GM12878 (cell line): ENCODE data around the gene MLIP. TPM values are rescaled to one million over a fixed set of nuclear protein-coding genes. Genes with fewer than 3 reads are reported as not detected.

Experiments
- ATAC-seq: fragments of 200-7000 bp; cut with Tn5 transposase; 3 replicates; pipeline ENCODE4 v1.9.1; 2020; ENCODE audit warnings: mild to moderate bottlenecking, moderate library complexity
- BruUV-seq: library from RNA; stranded (reverse); fragments of 400-500 nt; replicated peaks from 2 replicates; lab custom pipeline; 2021; lab: Mats Ljungman, UMichigan
- CTCF ChIA-PET: fragments of 300-600 bp; sonication (Branson Sonifier 250); formaldehyde crosslinking; extraction: SDS; loops from one replicate; lab custom pipeline; 2021; ENCODE audit warnings: inconsistent platforms; lab: Yijun Ruan, JAX
- POLR2A ChIA-PET: fragments of 350-600 bp; formaldehyde crosslinking; extraction: SDS; loops from one replicate; lab custom pipeline; 2021; ENCODE audit warnings: inconsistent platforms; lab: Charles Lee
- RAD21 ChIA-PET: fragments of 300-600 bp; sonication (Branson Sonifier 250); formaldehyde crosslinking; loops from one replicate; lab custom pipeline; 2023; ENCODE audit warnings: antibody characterized with exemption; ENCODE audit not compliant: unreplicated experiment; lab: Charles Lee
- SMC1A ChIA-PET: fragments of 300-600 bp; sonication (Branson Sonifier 250); formaldehyde crosslinking; loops from one replicate; lab custom pipeline; 2023; ENCODE audit not compliant: unreplicated experiment, uncharacterized antibody; lab: Charles Lee
- DNase-seq: peaks from one replicate; pipeline ENCODE4 v3.0.0-alpha.2; 2011; ENCODE audit warnings: low read depth, low spot score
- FAIRE-seq: peaks from 3 replicates; lab custom pipeline; 2011; peaks lifted over from hg19 to GRCh38; lab: Jason Lieb, UNC
- H2AFZ ChIP-seq: 2 replicates; pipeline ENCODE4 v1.6.0; 2011; ENCODE audit warnings: low read depth, low read length, control low read depth; ENCODE audit not compliant: control insufficient read depth
- H3K27ac ChIP-seq: 2 replicates; pipeline ENCODE4 v1.5.1; 2011; ENCODE audit warnings: control low read depth; ENCODE audit not compliant: control insufficient read depth, insufficient read depth
- H3K27me3 ChIP-seq, 2 experiments: replicated peaks in 1 of 2; 2 replicates each; pipeline versions ENCODE4 v1.6.0 to v1.6.1; 2011; ENCODE audit warnings: low read length in 1 of 2; ENCODE audit not compliant: control insufficient read depth in 2 of 2, insufficient read depth in 2 of 2
- H3K36me3 ChIP-seq, 2 experiments: 2 replicates each; pipeline ENCODE4 v1.5.1; 2011; ENCODE audit warnings: low read length in 1 of 2; ENCODE audit not compliant: control insufficient read depth in 2 of 2, insufficient read depth in 2 of 2
- H3K4me1 ChIP-seq: 2 replicates; pipeline ENCODE4 v1.6.1; 2011; ENCODE audit warnings: mild to moderate bottlenecking, low read length, moderate library complexity, mixed read lengths; ENCODE audit not compliant: control insufficient read depth, insufficient read depth
- H3K4me2 ChIP-seq: 2 replicates; pipeline ENCODE4 v1.6.0; 2011; ENCODE audit warnings: control low read depth; ENCODE audit not compliant: control insufficient read depth, insufficient read depth
- H3K4me3 ChIP-seq: fragments of 200-600 bp; sonication (generic); 2 replicates; pipeline ENCODE4 v1.5.1; 2016
- H3K79me2 ChIP-seq: 2 replicates; pipeline ENCODE4 v1.6.0; 2011; ENCODE audit warnings: low read length; ENCODE audit not compliant: control insufficient read depth, insufficient read depth
- H3K9ac ChIP-seq: 2 replicates; pipeline ENCODE4 v1.8.0; 2011; ENCODE audit warnings: low read length, control low read depth, mixed read lengths; ENCODE audit not compliant: control insufficient read depth, insufficient read depth
- H3K9me3 ChIP-seq: replicated peaks from 3 replicates; pipeline ENCODE4 v1.5.1; 2011; ENCODE audit warnings: mild to moderate bottlenecking, low read length; ENCODE audit not compliant: control insufficient read depth, insufficient read depth
- H4K20me1 ChIP-seq: 2 replicates; pipeline ENCODE4 v1.6.0; 2011; ENCODE audit not compliant: control insufficient read depth, insufficient read depth
- CBX3 ChIP-seq: fragments of 200-600 bp; sonication (generic); IDR thresholded peaks from 2 replicates; pipeline ENCODE4 v1.6.1; 2016; ENCODE audit warnings: low read depth, borderline replicate concordance
- CHD1 ChIP-seq: IDR thresholded peaks from 2 replicates; pipeline ENCODE4 v1.6.1; 2012; ENCODE audit warnings: low read depth, low read length, improper control_type of control experiment
- ETV6 ChIP-seq, 2 experiments: fragments of 450-650 bp in 1 of 2; IDR thresholded peaks in 1 of 2; conservative IDR thresholded peaks in 1 of 2; 2 replicates each; pipeline ENCODE4 v1.6.1; 2014; ENCODE audit warnings: antibody characterized with exemption in 1 of 2, borderline replicate concordance in 1 of 2, low read depth in 1 of 2, mild to moderate bottlenecking in 1 of 2, moderate library complexity in 1 of 2
- IRF4 ChIP-seq: IDR thresholded peaks from 2 replicates; pipeline ENCODE4 v1.6.1; 2011; ENCODE audit warnings: low read depth, low read length
- LARP7 ChIP-seq: fragments of 450-650 bp; IDR thresholded peaks from 2 replicates; pipeline ENCODE4 v1.6.1; 2017; ENCODE audit warnings: mild to moderate bottlenecking
- MEF2B ChIP-seq: fragments of 450-650 bp; IDR thresholded peaks from 2 replicates; pipeline ENCODE4 v1.6.1; 2018; ENCODE audit warnings: mild to moderate bottlenecking, moderate library complexity; ENCODE audit not compliant: partially characterized antibody, poor library complexity, severe bottlenecking
- NR2C2 ChIP-seq: IDR thresholded peaks from 2 replicates; pipeline ENCODE4 v1.6.1; 2011; ENCODE audit warnings: borderline replicate concordance, low read depth; ENCODE audit not compliant: control insufficient read depth, insufficient read length
- RAD51 ChIP-seq: fragments of 450-650 bp; IDR thresholded peaks from 2 replicates; pipeline ENCODE4 v1.6.1; 2016; ENCODE audit warnings: moderate library complexity, mild to moderate bottlenecking, inconsistent platforms
- SMAD1 ChIP-seq: fragments of 450-650 bp; IDR thresholded peaks from 2 replicates; pipeline ENCODE4 v1.6.1; 2018; ENCODE audit warnings: mild to moderate bottlenecking, low read depth; ENCODE audit not compliant: partially characterized antibody
- ZNF622 ChIP-seq: fragments of 450-650 bp; IDR thresholded peaks from 2 replicates; pipeline ENCODE4 v1.6.1; 2017; ENCODE audit warnings: mild to moderate bottlenecking, inconsistent platforms
- ZZZ3 ChIP-seq: IDR thresholded peaks from 2 replicates; pipeline ENCODE4 v1.6.1; 2011; ENCODE audit warnings: low read depth; ENCODE audit not compliant: control insufficient read depth, insufficient read length
- WGBS: methylation state at CpG from one replicate; pipeline ENCODE4 v1.1.6; 2016; ENCODE audit warnings: low lambda C conversion rate; ENCODE audit not compliant: insufficient replicate concordance, insufficient coverage; ENCODE audit errors: missing lambda C conversion rate; 5-methylcytosine and 5-hydroxymethylcytosine counted together
- in situ Hi-C: fragments of 300-500 bp; cut with MboI; formaldehyde crosslinking; loops from 9 replicates; pipeline ENCODE4 v1.14.3; 2018; ENCODE audit warnings: mixed read lengths
- intact Hi-C: fragments of 100-400 bp; cut with micrococcal nuclease; formaldehyde crosslinking; loops from one replicate; pipeline ENCODE4 v1.14.2; 2022; ENCODE audit not compliant: unreplicated experiment
- polyA plus RNA-seq, 11 experiments: library from polyadenylated mRNA; depleted of rRNA in 4 of 11; unstranded in 6 of 11; stranded (reverse) in 5 of 11; fragments of >200 nt; fragmentation: Nextera tagmentation in 4 of 11; fragmentation: Illumina TruSeq in 1 of 11; extraction: Ambion mirVana in 4 of 11; extraction: Trizol in 1 of 11; gene quantifications; 1 replicate in 1 of 11; 2 replicates in 10 of 11; pipeline versions ENCODE4 v1.2.1 to v1.2.3, GENCODE V29; 2011 to 2016; ENCODE audit warnings: inconsistent platforms in 2 of 11, missing spikeins in 2 of 11, low read depth in 1 of 11
- total RNA-seq, 4 experiments: library from RNA; depleted of rRNA in 3 of 4; stranded (reverse); fragments of >200 nt in 3 of 4; fragmentation: Illumina TruSeq in 1 of 4; extraction: Trizol in 1 of 4; gene quantifications; 2 replicates each; pipeline versions ENCODE4 v1.2.1 to v1.2.3, GENCODE V29; 2013 to 2021
- TF ChIP-seq, protein P1 (sequence below): IDR thresholded peaks from 2 replicates; pipeline ENCODE4 v1.6.1; 2012; ENCODE audit warnings: mild to moderate bottlenecking, low read depth, low read length
- TF ChIP-seq, protein P2 (sequence below): fragments of 150-350 bp; IDR thresholded peaks from 2 replicates; pipeline ENCODE4 v1.6.1; 2014; ENCODE audit warnings: mild to moderate bottlenecking, low read depth, low read length
- TF ChIP-seq, protein P3 (sequence below): fragments of 450-650 bp; IDR thresholded peaks from 2 replicates; pipeline ENCODE4 v1.6.1; 2018; ENCODE audit warnings: mild to moderate bottlenecking, low read depth, moderate library complexity; ENCODE audit not compliant: partially characterized antibody

MLIP gene
- total and polyA plus RNA-seq, 10 of the 15 experiments (the other 5 are each of a cell fraction or from before 2014, with no cell fraction given) = not detected

DNA sequence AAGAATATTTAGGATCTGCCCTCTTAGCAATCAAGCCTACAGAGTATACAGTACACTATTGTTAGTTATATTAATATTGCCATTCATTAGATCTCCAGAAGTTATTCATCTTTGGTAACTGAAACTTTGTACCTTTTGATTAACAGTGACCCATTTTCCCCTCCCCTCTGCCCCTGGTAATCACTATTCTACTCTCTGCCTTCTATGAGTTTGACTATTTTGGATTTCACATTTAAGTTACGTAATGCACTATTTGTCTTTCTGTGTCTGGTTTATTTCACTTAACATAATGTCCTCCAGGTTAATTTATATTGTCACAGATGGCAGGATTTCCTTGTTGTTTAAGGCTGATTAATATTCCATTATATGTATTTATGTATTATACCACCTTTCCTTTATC, 111.0 kb downstream of the MLIP start (continued):
- TF ChIP-seq, protein P1, sequence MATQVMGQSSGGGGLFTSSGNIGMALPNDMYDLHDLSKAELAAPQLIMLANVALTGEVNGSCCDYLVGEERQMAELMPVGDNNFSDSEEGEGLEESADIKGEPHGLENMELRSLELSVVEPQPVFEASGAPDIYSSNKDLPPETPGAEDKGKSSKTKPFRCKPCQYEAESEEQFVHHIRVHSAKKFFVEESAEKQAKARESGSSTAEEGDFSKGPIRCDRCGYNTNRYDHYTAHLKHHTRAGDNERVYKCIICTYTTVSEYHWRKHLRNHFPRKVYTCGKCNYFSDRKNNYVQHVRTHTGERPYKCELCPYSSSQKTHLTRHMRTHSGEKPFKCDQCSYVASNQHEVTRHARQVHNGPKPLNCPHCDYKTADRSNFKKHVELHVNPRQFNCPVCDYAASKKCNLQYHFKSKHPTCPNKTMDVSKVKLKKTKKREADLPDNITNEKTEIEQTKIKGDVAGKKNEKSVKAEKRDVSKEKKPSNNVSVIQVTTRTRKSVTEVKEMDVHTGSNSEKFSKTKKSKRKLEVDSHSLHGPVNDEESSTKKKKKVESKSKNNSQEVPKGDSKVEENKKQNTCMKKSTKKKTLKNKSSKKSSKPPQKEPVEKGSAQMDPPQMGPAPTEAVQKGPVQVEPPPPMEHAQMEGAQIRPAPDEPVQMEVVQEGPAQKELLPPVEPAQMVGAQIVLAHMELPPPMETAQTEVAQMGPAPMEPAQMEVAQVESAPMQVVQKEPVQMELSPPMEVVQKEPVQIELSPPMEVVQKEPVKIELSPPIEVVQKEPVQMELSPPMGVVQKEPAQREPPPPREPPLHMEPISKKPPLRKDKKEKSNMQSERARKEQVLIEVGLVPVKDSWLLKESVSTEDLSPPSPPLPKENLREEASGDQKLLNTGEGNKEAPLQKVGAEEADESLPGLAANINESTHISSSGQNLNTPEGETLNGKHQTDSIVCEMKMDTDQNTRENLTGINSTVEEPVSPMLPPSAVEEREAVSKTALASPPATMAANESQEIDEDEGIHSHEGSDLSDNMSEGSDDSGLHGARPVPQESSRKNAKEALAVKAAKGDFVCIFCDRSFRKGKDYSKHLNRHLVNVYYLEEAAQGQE = no peak
- TF ChIP-seq IRF4 (no peak), SMAD1 (no peak)
- TF ChIP-seq, protein P2, sequence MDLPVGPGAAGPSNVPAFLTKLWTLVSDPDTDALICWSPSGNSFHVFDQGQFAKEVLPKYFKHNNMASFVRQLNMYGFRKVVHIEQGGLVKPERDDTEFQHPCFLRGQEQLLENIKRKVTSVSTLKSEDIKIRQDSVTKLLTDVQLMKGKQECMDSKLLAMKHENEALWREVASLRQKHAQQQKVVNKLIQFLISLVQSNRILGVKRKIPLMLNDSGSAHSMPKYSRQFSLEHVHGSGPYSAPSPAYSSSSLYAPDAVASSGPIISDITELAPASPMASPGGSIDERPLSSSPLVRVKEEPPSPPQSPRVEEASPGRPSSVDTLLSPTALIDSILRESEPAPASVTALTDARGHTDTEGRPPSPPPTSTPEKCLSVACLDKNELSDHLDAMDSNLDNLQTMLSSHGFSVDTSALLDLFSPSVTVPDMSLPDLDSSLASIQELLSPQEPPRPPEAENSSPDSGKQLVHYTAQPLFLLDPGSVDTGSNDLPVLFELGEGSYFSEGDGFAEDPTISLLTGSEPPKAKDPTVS = no peak

DNA sequence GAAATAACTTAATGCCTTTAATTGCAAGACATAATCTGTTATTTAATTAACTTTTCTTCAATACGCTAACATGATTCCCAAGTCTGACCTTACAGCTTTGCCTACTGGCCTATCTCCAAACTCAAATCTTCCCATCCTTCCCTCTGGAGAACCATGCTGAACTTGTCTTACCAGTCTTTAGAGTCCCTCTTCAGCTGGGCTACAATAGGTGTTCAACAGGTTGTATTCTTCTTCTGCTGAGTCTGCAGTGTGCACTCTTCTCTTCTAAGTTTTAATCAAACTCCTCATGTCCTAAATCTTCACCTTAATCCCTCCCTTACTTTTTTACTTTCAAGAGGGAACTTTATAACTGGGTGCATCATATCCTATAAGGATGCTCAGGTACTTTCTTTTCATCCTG, 121.5 kb downstream of the MLIP start:
- ChIA-PET CTCF (no interaction called here), POLR2A (no interaction called here), RAD21 (no interaction called here), SMC1A (no interaction called here)
- no peak overlapping the region for H3K4me2 ChIP-seq
- H3K27ac ChIP-seq = no peak overlapping the region
- H3K4me3 ChIP-seq = no peak overlapping the region
- no peaks in the 10 kb centered on the region for H3K36me3 ChIP-seq
- DNase-seq (no peak), ATAC-seq (no peak), FAIRE-seq (no peak)
- no peaks in the 10 kb centered on the region for H3K9me3 ChIP-seq
- no peaks in the 10 kb centered on the region; a peak in 1 of 4 replicates for H3K27me3 ChIP-seq
- no TSS peak for BruUV-seq
- no peak overlapping the region for H2AFZ ChIP-seq
- intact Hi-C loops = no loop called here
- in situ Hi-C loops = no loop called here
- no peaks in the 10 kb centered on the region for H3K79me2 ChIP-seq
- no peaks in the 10 kb centered on the region for H4K20me1 ChIP-seq
- 29% methylated on average over 1 of the region's 1 CpG for WGBS
- no peaks in the 10 kb centered on the region for H3K4me1 ChIP-seq
- no peak overlapping the region for H3K9ac ChIP-seq
- no peak for TF ChIP-seq CHD1
- no peak for TF ChIP-seq NR2C2
- TF ChIP-seq ETV6 (conservative IDR thresholded peaks at IDR 0.05 in 1 of 2, IDR thresholded peaks at IDR 0.05 in 1 of 2; ENCODE audit: borderline replicate concordance in 1 of 2, low read depth in 1 of 2) = no peak
- no peak for TF ChIP-seq RAD51
- no peak for TF ChIP-seq LARP7
- no peak for TF ChIP-seq ZNF622
- no peak for TF ChIP-seq MEF2B
- no peak for TF ChIP-seq ZZZ3
- no peak for TF ChIP-seq SMAD1
- TF ChIP-seq, protein P3, sequence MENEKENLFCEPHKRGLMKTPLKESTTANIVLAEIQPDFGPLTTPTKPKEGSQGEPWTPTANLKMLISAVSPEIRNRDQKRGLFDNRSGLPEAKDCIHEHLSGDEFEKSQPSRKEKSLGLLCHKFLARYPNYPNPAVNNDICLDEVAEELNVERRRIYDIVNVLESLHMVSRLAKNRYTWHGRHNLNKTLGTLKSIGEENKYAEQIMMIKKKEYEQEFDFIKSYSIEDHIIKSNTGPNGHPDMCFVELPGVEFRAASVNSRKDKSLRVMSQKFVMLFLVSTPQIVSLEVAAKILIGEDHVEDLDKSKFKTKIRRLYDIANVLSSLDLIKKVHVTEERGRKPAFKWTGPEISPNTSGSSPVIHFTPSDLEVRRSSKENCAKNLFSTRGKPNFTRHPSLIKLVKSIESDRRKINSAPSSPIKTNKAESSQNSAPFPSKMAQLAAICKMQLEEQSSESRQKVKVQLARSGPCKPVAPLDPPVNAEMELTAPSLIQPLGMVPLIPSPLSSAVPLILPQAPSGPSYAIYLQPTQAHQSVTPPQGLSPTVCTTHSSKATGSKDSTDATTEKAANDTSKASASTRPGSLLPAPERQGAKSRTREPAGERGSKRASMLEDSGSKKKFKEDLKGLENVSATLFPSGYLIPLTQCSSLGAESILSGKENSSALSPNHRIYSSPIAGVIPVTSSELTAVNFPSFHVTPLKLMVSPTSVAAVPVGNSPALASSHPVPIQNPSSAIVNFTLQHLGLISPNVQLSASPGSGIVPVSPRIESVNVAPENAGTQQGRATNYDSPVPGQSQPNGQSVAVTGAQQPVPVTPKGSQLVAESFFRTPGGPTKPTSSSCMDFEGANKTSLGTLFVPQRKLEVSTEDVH = no peak
- no peak for TF ChIP-seq CBX3
